Measurements from ENCODE around the gene CATSPERE. TPM values are rescaled to one million over a fixed set of nuclear protein-coding genes. Genes with fewer than 3 reads are reported as not detected.

CATSPERE gene
- total and polyA plus RNA-seq, 10 of the 15 experiments (the other 5 are each of a cell fraction or from before 2014, with no cell fraction given), result 0.04 to 0.24 (median 0.17) TPM; not detected in 3

GRCh38 chr1:244515680-244516079, 54.6 kb downstream of the CATSPERE start (continued):
- TF ChIP-seq PKNOX1 (IDR thresholded peaks at IDR 0.05), result no peak
- no peak for TF ChIP-seq BMI1 (IDR thresholded peaks at IDR 0.05; ENCODE audit: borderline replicate concordance)
- TF ChIP-seq USF1 (IDR thresholded peaks at IDR 0.05; ENCODE audit: borderline replicate concordance, extremely low read length, insufficient read depth, low read depth, low read length), result no peak
- no peak for TF ChIP-seq TCF7 (IDR thresholded peaks at IDR 0.05; ENCODE audit: borderline replicate concordance)
- no peak for TF ChIP-seq WRNIP1 (IDR thresholded peaks at IDR 0.05; ENCODE audit: borderline replicate concordance, low read depth, low read length)
- TF ChIP-seq YY1 (IDR thresholded peaks at IDR 0.05; ENCODE audit: low read depth, low read length), result no peak
- TF ChIP-seq TBL1XR1 (IDR thresholded peaks at IDR 0.05; ENCODE audit: low read depth, low read length), result no peak
- no peak for TF ChIP-seq BCL3 (IDR thresholded peaks at IDR 0.05; ENCODE audit: borderline replicate concordance, insufficient read depth, low read depth, low read length, poor library complexity, severe bottlenecking)
- no peak for TF ChIP-seq NFYB (IDR thresholded peaks at IDR 0.05; ENCODE audit: insufficient read depth, low read depth, low read length)
- TF ChIP-seq EZH2 (IDR thresholded peaks at IDR 0.05; ENCODE audit: borderline replicate concordance, control insufficient read depth, low read depth, low read length), result no peak

All from GM12878 (cell line).